ENCODE measurements around the gene RNF207.

The RNF207 gene

GRCh38 chr1:6174621-6175410, 31.1 kb upstream of the RNF207 start:
- ChIA-PET POLR2A (no interaction called here), CTCF (interaction anchor here (4.2 kb wide), 1 partner anchor 65 kb away, joined by 18 read pairs; no protein-coding TSS in a partner anchor)
- Histone ChIP-seq H3K4me3 (ENCODE audit: control insufficient read depth in 1 of 7, extremely low read depth in 1 of 7, insufficient read depth in 4 of 7, low read depth in 2 of 7, low read length in 6 of 7) (no peak overlapping the region), H3K27ac (ENCODE audit: insufficient read depth in 1 of 2, low read depth in 1 of 2, low read length in 2 of 2, poor library complexity in 1 of 2, severe bottlenecking in 2 of 2) (no peak overlapping the region), H3K9me3 (ENCODE audit: control extremely low read depth in 1 of 5, control insufficient read depth in 4 of 5, insufficient read depth in 2 of 5, low read depth in 1 of 5, low read length in 4 of 5) (no peaks in the 10 kb centered on the region), H3K36me3 (ENCODE audit: control insufficient read depth in 4 of 4, insufficient read depth in 4 of 4, low read length in 3 of 4) (no peaks in the 10 kb centered on the region), H3K27me3 (replicated peaks in 2 of 5; ENCODE audit: control insufficient read depth in 4 of 5, insufficient read depth in 5 of 5, low read length in 4 of 5) (peaks cover 0 to 59% (median 11%) of the 10 kb centered on the region in 5 experiments), H3K4me1 (ENCODE audit: control extremely low read depth in 1 of 4, control insufficient read depth in 4 of 4, insufficient read depth in 4 of 4, low read length in 3 of 4) (peaks cover 0 to 27% (median 14%) of the 10 kb centered on the region in 4 experiments)
- 98% methylated on average over 5 of the region's 5 CpGs for WGBS (ENCODE audit: insufficient coverage)
- DNase-seq = no peak

DNA sequence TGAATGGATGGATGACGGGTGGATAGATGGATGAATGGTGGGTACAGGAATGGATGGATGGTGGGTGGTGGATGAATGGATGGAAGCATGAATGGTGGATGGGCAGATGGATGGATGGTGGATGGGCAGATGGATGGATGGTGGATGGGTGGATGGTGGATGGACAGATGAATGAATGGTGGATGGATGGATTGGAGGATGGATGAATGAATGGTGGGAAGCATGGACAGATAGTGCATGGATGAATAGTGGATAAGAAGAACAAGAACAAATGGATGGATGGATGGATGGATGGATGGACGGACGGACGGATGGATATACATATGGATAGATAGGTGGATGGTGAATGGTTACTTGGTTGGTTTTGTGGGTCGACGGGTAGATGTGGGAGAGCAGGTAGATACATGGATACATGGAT, 30.5 kb upstream of the RNF207 start:
- H3K27ac ChIP-seq (ENCODE audit: insufficient read depth in 1 of 2, low read depth in 1 of 2, low read length in 2 of 2, poor library complexity in 1 of 2, severe bottlenecking in 2 of 2) = no peak overlapping the region
- ChIA-PET POLR2A (no interaction called here), CTCF (no interaction called here)
- WGBS (ENCODE audit: insufficient coverage) = 99% methylated on average over 6 of the region's 6 CpGs
- H3K4me3 ChIP-seq (ENCODE audit: control insufficient read depth in 1 of 7, extremely low read depth in 1 of 7, insufficient read depth in 4 of 7, low read depth in 2 of 7, low read length in 6 of 7) = no peak overlapping the region
- no peaks in the 10 kb centered on the region for H3K9me3 ChIP-seq (ENCODE audit: control extremely low read depth in 1 of 5, control insufficient read depth in 4 of 5, insufficient read depth in 2 of 5, low read depth in 1 of 5, low read length in 4 of 5)
- H3K4me1 ChIP-seq (ENCODE audit: control extremely low read depth in 1 of 4, control insufficient read depth in 4 of 4, insufficient read depth in 4 of 4, low read length in 3 of 4) = peaks cover 0 to 24% (median 15%) of the 10 kb centered on the region in 4 experiments
- no peak for DNase-seq
- peaks cover 0 to 65% (median 11%) of the 10 kb centered on the region in 5 experiments for H3K27me3 ChIP-seq (replicated peaks in 2 of 5; ENCODE audit: control insufficient read depth in 4 of 5, insufficient read depth in 5 of 5, low read length in 4 of 5)
- H3K36me3 ChIP-seq (ENCODE audit: control insufficient read depth in 4 of 4, insufficient read depth in 4 of 4, low read length in 3 of 4) = no peaks in the 10 kb centered on the region

DNA sequence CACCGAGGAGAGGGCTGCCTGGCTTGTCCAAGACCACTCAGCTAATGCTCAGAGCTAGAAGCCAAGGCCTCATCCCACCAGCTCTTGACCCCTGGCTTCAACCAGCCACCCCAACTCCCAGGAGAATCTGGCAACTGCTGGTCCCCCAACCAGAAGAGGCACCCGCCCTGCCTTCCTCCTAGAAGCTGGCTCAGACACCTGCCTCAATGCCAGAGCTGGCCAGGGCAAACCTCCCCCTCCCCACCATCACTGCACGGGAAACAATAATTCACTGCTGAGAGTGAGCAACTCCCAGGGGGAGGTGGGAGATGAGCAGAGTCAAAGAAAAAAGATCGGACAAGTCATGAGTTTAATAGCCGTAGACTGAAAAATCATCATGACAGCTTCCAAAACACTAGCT, 29.1 kb upstream of the RNF207 start:
- H3K4me1 ChIP-seq (ENCODE audit: control extremely low read depth in 1 of 4, control insufficient read depth in 4 of 4, insufficient read depth in 4 of 4, low read length in 3 of 4) = peaks cover 0 to 25% (median 16%) of the 10 kb centered on the region in 4 experiments
- H3K36me3 ChIP-seq (ENCODE audit: control insufficient read depth in 4 of 4, insufficient read depth in 4 of 4, low read length in 3 of 4) = no peaks in the 10 kb centered on the region
- WGBS (ENCODE audit: insufficient coverage) = 92% methylated on average over 4 of the region's 5 CpGs
- no peaks in the 10 kb centered on the region for H3K9me3 ChIP-seq (ENCODE audit: control extremely low read depth in 1 of 5, control insufficient read depth in 4 of 5, insufficient read depth in 2 of 5, low read depth in 1 of 5, low read length in 4 of 5)
- H3K4me3 ChIP-seq (ENCODE audit: control insufficient read depth in 1 of 7, extremely low read depth in 1 of 7, insufficient read depth in 4 of 7, low read depth in 2 of 7, low read length in 6 of 7) = no peak overlapping the region
- DNase-seq = no peak
- peaks cover 3 to 78% (median 21%) of the 10 kb centered on the region in 5 experiments for H3K27me3 ChIP-seq (replicated peaks in 2 of 5; ENCODE audit: control insufficient read depth in 4 of 5, insufficient read depth in 5 of 5, low read length in 4 of 5)
- H3K27ac ChIP-seq (ENCODE audit: insufficient read depth in 1 of 2, low read depth in 1 of 2, low read length in 2 of 2, poor library complexity in 1 of 2, severe bottlenecking in 2 of 2) = no peak overlapping the region
- POLR2A ChIA-PET = interaction anchor here (1.0 kb wide), 1 partner anchor 49 kb away, joined by 3 read pairs; no protein-coding TSS in a partner anchor
- CTCF ChIA-PET = interaction anchor here (0.7 to 1.4 kb wide), 4 partner anchors 9 to 70 kb away, joined by 3 to 5 read pairs (median 4); no protein-coding TSS in a partner anchor

GRCh38 chr1:6177681-6178380, 28.1 kb upstream of the RNF207 start:
- POLR2A ChIA-PET = interaction anchor here (1.0 kb wide), 1 partner anchor 48 kb away, joined by 3 read pairs; no protein-coding TSS in a partner anchor
- CTCF ChIA-PET = interaction anchor here (1.3 kb wide), 1 partner anchor 20 kb away, joined by 3 read pairs; no protein-coding TSS in a partner anchor
- 84% methylated on average over 13 of the region's 18 CpGs for WGBS (ENCODE audit: insufficient coverage)
- H3K4me3 ChIP-seq (ENCODE audit: control insufficient read depth in 1 of 7, extremely low read depth in 1 of 7, insufficient read depth in 4 of 7, low read depth in 2 of 7, low read length in 6 of 7) = no peak overlapping the region
- no peak for DNase-seq
- H3K36me3 ChIP-seq (ENCODE audit: control insufficient read depth in 4 of 4, insufficient read depth in 4 of 4, low read length in 3 of 4) = no peaks in the 10 kb centered on the region
- peaks cover 0 to 25% (median 16%) of the 10 kb centered on the region in 4 experiments for H3K4me1 ChIP-seq (ENCODE audit: control extremely low read depth in 1 of 4, control insufficient read depth in 4 of 4, insufficient read depth in 4 of 4, low read length in 3 of 4)
- peaks cover 5 to 78% (median 21%) of the 10 kb centered on the region in 5 experiments for H3K27me3 ChIP-seq (replicated peaks in 2 of 5; ENCODE audit: control insufficient read depth in 4 of 5, insufficient read depth in 5 of 5, low read length in 4 of 5)
- no peak overlapping the region for H3K27ac ChIP-seq (ENCODE audit: insufficient read depth in 1 of 2, low read depth in 1 of 2, low read length in 2 of 2, poor library complexity in 1 of 2, severe bottlenecking in 2 of 2)
- no peaks in the 10 kb centered on the region for H3K9me3 ChIP-seq (ENCODE audit: control extremely low read depth in 1 of 5, control insufficient read depth in 4 of 5, insufficient read depth in 2 of 5, low read depth in 1 of 5, low read length in 4 of 5)

- CTCF ChIA-PET = no interaction called here
- Histone ChIP-seq H3K4me1 (ENCODE audit: control extremely low read depth in 1 of 4, control insufficient read depth in 4 of 4, insufficient read depth in 4 of 4, low read length in 3 of 4) (peaks cover 0 to 27% (median 16%) of the 10 kb centered on the region in 4 experiments), H3K36me3 (ENCODE audit: control insufficient read depth in 4 of 4, insufficient read depth in 4 of 4, low read length in 3 of 4) (no peaks in the 10 kb centered on the region), H3K27me3 (replicated peaks in 2 of 5; ENCODE audit: control insufficient read depth in 4 of 5, insufficient read depth in 5 of 5, low read length in 4 of 5) (peaks cover 5 to 78% (median 21%) of the 10 kb centered on the region in 5 experiments), H3K27ac (ENCODE audit: insufficient read depth in 1 of 2, low read depth in 1 of 2, low read length in 2 of 2, poor library complexity in 1 of 2, severe bottlenecking in 2 of 2) (no peak overlapping the region), H3K9me3 (ENCODE audit: control extremely low read depth in 1 of 5, control insufficient read depth in 4 of 5, insufficient read depth in 2 of 5, low read depth in 1 of 5, low read length in 4 of 5) (no peaks in the 10 kb centered on the region), H3K4me3 (ENCODE audit: control insufficient read depth in 1 of 7, extremely low read depth in 1 of 7, insufficient read depth in 4 of 7, low read depth in 2 of 7, low read length in 6 of 7) (peak overlapping the region in 2 of 7 experiments; percentile 26 to 42)
- no peak for DNase-seq
- POLR2A ChIA-PET = no interaction called here
- 7% methylated on average over 41 of the region's 51 CpGs for WGBS (ENCODE audit: insufficient coverage)
Observed at GRCh38 chr1:6178751-6179563, 27.0 kb upstream of the RNF207 start.

GRCh38 chr1:6179564-6180175, 26.2 kb upstream of the RNF207 start:
- H3K27me3 ChIP-seq (replicated peaks in 2 of 5; ENCODE audit: control insufficient read depth in 4 of 5, insufficient read depth in 5 of 5, low read length in 4 of 5) = peaks cover 5 to 75% (median 21%) of the 10 kb centered on the region in 5 experiments
- peak overlapping the region in 2 of 7 experiments; percentile 26 to 52 for H3K4me3 ChIP-seq (ENCODE audit: control insufficient read depth in 1 of 7, extremely low read depth in 1 of 7, insufficient read depth in 4 of 7, low read depth in 2 of 7, low read length in 6 of 7)
- 0% methylated on average over 47 of the region's 92 CpGs for WGBS (ENCODE audit: insufficient coverage)
- H3K4me1 ChIP-seq (ENCODE audit: control extremely low read depth in 1 of 4, control insufficient read depth in 4 of 4, insufficient read depth in 4 of 4, low read length in 3 of 4) = peaks cover 0 to 27% (median 16%) of the 10 kb centered on the region in 4 experiments
- peaks cover 0 to 6% (median 2%) of the 10 kb centered on the region in 4 experiments for H3K36me3 ChIP-seq (ENCODE audit: control insufficient read depth in 4 of 4, insufficient read depth in 4 of 4, low read length in 3 of 4)
- peak in 1 of 3 donors; percentile 9 for DNase-seq
- ChIA-PET CTCF (no interaction called here), POLR2A (no interaction called here)
- H3K9me3 ChIP-seq (ENCODE audit: control extremely low read depth in 1 of 5, control insufficient read depth in 4 of 5, insufficient read depth in 2 of 5, low read depth in 1 of 5, low read length in 4 of 5) = no peaks in the 10 kb centered on the region
- H3K27ac ChIP-seq (ENCODE audit: insufficient read depth in 1 of 2, low read depth in 1 of 2, low read length in 2 of 2, poor library complexity in 1 of 2, severe bottlenecking in 2 of 2) = no peak overlapping the region

Data from common myeloid progenitor, CD34-positive (primary cell).